SK-N-SH treated with all-trans-retinoic acid at 6 μM for 48 hours (cell line): ENCODE data around the gene HIVEP2.

Experiments used
- ATAC-seq: fragments of 200-7000 bp; cut with Tn5 transposase; 3 replicates; pipeline ENCODE4 v1.9.1; 2020; ENCODE audit warnings: mild to moderate bottlenecking, moderate library complexity
- ARNTL ChIP-seq: fragments of 450-650 bp; formaldehyde crosslinking; IDR thresholded peaks from 2 replicates; pipeline ENCODE4 v1.5.0; 2020; ENCODE audit warnings: low read depth, mild to moderate bottlenecking, moderate library complexity, borderline replicate concordance
- BACH2 ChIP-seq: fragments of 250-450 bp; sonication (Bioruptor Pico); IDR thresholded peaks from 2 replicates; pipeline ENCODE4 v1.9.0; 2021; ENCODE audit warnings: mild to moderate bottlenecking, borderline replicate concordance
- CSDC2 ChIP-seq: fragments of 250-450 bp; sonication (Bioruptor Pico); IDR thresholded peaks from 2 replicates; pipeline ENCODE4 v1.5.0; 2020; ENCODE audit warnings: mild to moderate bottlenecking, moderate library complexity
- CSRNP3 ChIP-seq: fragments of 250-450 bp; sonication (Bioruptor Pico); IDR thresholded peaks from 2 replicates; pipeline ENCODE4 v1.5.1; 2021; ENCODE audit warnings: mild to moderate bottlenecking, moderate library complexity
- ESRRG ChIP-seq: fragments of 250-450 bp; sonication (Bioruptor Pico); IDR thresholded peaks from 2 replicates; pipeline ENCODE4 v1.6.1; 2021; ENCODE audit warnings: mild to moderate bottlenecking
- GLIS3 ChIP-seq: fragments of 250-450 bp; sonication (Bioruptor Pico); IDR thresholded peaks from 2 replicates; pipeline ENCODE4 v1.5.0; 2020; ENCODE audit warnings: mild to moderate bottlenecking, moderate library complexity
- ISL1 ChIP-seq: fragments of 250-450 bp; sonication (Bioruptor Pico); IDR thresholded peaks from 2 replicates; pipeline ENCODE4 v2.1.2; 2022; ENCODE audit warnings: mild to moderate bottlenecking, moderate library complexity
- OSR1 ChIP-seq: fragments of 250-450 bp; sonication (Bioruptor Pico); IDR thresholded peaks from 2 replicates; pipeline ENCODE4 v1.8.0; 2022; ENCODE audit warnings: moderate library complexity, mild to moderate bottlenecking, inconsistent platforms
- PATZ1 ChIP-seq: fragments of 250-450 bp; sonication (Bioruptor Pico); IDR thresholded peaks from 2 replicates; pipeline ENCODE4 v1.8.0; 2020; ENCODE audit warnings: mild to moderate bottlenecking, moderate library complexity, borderline replicate concordance
- POU6F1 ChIP-seq: fragments of 250-450 bp; sonication (Bioruptor Pico); IDR thresholded peaks from 2 replicates; pipeline ENCODE4 v1.8.0; 2021; ENCODE audit warnings: low read depth, mild to moderate bottlenecking, moderate library complexity, borderline replicate concordance
- PPARA ChIP-seq: fragments of 250-450 bp; sonication (Bioruptor Pico); IDR thresholded peaks from 2 replicates; pipeline ENCODE4 v1.5.0; 2020; ENCODE audit warnings: mild to moderate bottlenecking, borderline replicate concordance
- RARB ChIP-seq: fragments of 250-450 bp; sonication (Bioruptor Pico); IDR thresholded peaks from 2 replicates; pipeline ENCODE4 v1.8.0; 2021; ENCODE audit warnings: mild to moderate bottlenecking, moderate library complexity
- SNAI2 ChIP-seq: fragments of 250-450 bp; sonication (Bioruptor Pico); IDR thresholded peaks from 2 replicates; pipeline ENCODE4 v1.5.0; 2020; ENCODE audit warnings: mild to moderate bottlenecking, moderate library complexity
- TCF4 ChIP-seq: fragments of 250-450 bp; sonication (Bioruptor Pico); IDR thresholded peaks from 2 replicates; pipeline ENCODE4 v1.8.0; 2021; ENCODE audit warnings: mild to moderate bottlenecking, moderate library complexity, borderline replicate concordance
- TOX ChIP-seq: fragments of 250-450 bp; sonication (Bioruptor Pico); IDR thresholded peaks from 2 replicates; pipeline ENCODE4 v1.8.0; 2021; ENCODE audit warnings: mild to moderate bottlenecking, moderate library complexity, borderline replicate concordance
- ZC3H10 ChIP-seq: fragments of 250-450 bp; sonication (Bioruptor Pico); IDR thresholded peaks from 2 replicates; pipeline ENCODE4 v1.5.1; 2021; ENCODE audit warnings: mild to moderate bottlenecking, moderate library complexity
- ZFP30 ChIP-seq: fragments of 450-650 bp; formaldehyde crosslinking; IDR thresholded peaks from 2 replicates; pipeline ENCODE4 v1.5.0; 2022; ENCODE audit warnings: mild to moderate bottlenecking, moderate library complexity
- ZNF565 ChIP-seq: fragments of 450-650 bp; formaldehyde crosslinking; conservative IDR thresholded peaks from 2 replicates; pipeline ENCODE4 v1.5.0; 2020; ENCODE audit warnings: low read depth, mild to moderate bottlenecking, moderate library complexity
- ZNF70 ChIP-seq: fragments of 450-650 bp; formaldehyde crosslinking; IDR thresholded peaks from 2 replicates; pipeline ENCODE4 v1.5.0; 2020; ENCODE audit warnings: mild to moderate bottlenecking, moderate library complexity
- ZNF8 ChIP-seq: fragments of 450-650 bp; formaldehyde crosslinking; IDR thresholded peaks from 2 replicates; pipeline ENCODE4 v1.5.0; 2020; ENCODE audit warnings: mild to moderate bottlenecking, moderate library complexity
- TF ChIP-seq, protein P1 (sequence below): fragments of 250-450 bp; sonication (Bioruptor Pico); IDR thresholded peaks from 2 replicates; pipeline ENCODE4 v1.5.1; 2020; ENCODE audit warnings: low read depth, mild to moderate bottlenecking, moderate library complexity
- TF ChIP-seq, protein P2 (sequence below): fragments of 250-450 bp; sonication (Bioruptor Pico); IDR thresholded peaks from 2 replicates; pipeline ENCODE4 v1.5.0; 2020; ENCODE audit warnings: mild to moderate bottlenecking, moderate library complexity

Gene HIVEP2

GRCh38 chr6:142857796-142858555, 87.0 kb downstream of the HIVEP2 start:
- no peak for ATAC-seq
- TF ChIP-seq OSR1 (CRISPR knock-in tag): no peak
- no peak for TF ChIP-seq CSRNP3 (CRISPR knock-in tag)
- no peak for TF ChIP-seq ZC3H10 (CRISPR knock-in tag)
- no peak for TF ChIP-seq ZFP30 (CRISPR knock-in tag)
- TF ChIP-seq, protein P1, sequence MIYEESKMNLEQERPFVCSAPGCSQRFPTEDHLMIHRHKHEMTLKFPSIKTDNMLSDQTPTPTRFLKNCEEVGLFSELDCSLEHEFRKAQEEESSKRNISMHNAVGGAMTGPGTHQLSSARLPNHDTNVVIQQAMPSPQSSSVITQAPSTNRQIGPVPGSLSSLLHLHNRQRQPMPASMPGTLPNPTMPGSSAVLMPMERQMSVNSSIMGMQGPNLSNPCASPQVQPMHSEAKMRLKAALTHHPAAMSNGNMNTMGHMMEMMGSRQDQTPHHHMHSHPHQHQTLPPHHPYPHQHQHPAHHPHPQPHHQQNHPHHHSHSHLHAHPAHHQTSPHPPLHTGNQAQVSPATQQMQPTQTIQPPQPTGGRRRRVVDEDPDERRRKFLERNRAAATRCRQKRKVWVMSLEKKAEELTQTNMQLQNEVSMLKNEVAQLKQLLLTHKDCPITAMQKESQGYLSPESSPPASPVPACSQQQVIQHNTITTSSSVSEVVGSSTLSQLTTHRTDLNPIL (CRISPR knock-in tag): no peak
- TF ChIP-seq ZNF70 (CRISPR knock-in tag): no peak
- TF ChIP-seq ZNF8 (CRISPR knock-in tag): no peak
- TF ChIP-seq TCF4 (CRISPR knock-in tag): no peak
- TF ChIP-seq GLIS3 (CRISPR knock-in tag): no peak
- TF ChIP-seq TOX (CRISPR knock-in tag): no peak
- TF ChIP-seq ISL1: no peak
- no peak for TF ChIP-seq RARB (CRISPR knock-in tag)
- TF ChIP-seq, all 23 proteins: peak for 0

- TF ChIP-seq POU6F1 (CRISPR knock-in tag): no peak
- TF ChIP-seq, protein P2, sequence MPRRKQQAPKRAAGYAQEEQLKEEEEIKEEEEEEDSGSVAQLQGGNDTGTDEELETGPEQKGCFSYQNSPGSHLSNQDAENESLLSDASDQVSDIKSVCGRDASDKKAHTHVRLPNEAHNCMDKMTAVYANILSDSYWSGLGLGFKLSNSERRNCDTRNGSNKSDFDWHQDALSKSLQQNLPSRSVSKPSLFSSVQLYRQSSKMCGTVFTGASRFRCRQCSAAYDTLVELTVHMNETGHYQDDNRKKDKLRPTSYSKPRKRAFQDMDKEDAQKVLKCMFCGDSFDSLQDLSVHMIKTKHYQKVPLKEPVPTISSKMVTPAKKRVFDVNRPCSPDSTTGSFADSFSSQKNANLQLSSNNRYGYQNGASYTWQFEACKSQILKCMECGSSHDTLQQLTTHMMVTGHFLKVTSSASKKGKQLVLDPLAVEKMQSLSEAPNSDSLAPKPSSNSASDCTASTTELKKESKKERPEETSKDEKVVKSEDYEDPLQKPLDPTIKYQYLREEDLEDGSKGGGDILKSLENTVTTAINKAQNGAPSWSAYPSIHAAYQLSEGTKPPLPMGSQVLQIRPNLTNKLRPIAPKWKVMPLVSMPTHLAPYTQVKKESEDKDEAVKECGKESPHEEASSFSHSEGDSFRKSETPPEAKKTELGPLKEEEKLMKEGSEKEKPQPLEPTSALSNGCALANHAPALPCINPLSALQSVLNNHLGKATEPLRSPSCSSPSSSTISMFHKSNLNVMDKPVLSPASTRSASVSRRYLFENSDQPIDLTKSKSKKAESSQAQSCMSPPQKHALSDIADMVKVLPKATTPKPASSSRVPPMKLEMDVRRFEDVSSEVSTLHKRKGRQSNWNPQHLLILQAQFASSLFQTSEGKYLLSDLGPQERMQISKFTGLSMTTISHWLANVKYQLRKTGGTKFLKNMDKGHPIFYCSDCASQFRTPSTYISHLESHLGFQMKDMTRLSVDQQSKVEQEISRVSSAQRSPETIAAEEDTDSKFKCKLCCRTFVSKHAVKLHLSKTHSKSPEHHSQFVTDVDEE (CRISPR knock-in tag): no peak
- no peak for TF ChIP-seq ESRRG
- no peak for TF ChIP-seq ZNF565
- TF ChIP-seq ARNTL: no peak
- TF ChIP-seq ZC3H10 (CRISPR knock-in tag): no peak
- ATAC-seq: no peak
Observed at GRCh38 chr6:142857233-142857761, 87.7 kb downstream of the HIVEP2 start.

- TF ChIP-seq ARNTL (no peak), GLIS3 (CRISPR knock-in tag) (no peak), PPARA (CRISPR knock-in tag) (no peak), POU6F1 (CRISPR knock-in tag) (no peak), PATZ1 (CRISPR knock-in tag) (no peak), SNAI2 (CRISPR knock-in tag) (no peak), BACH2 (CRISPR knock-in tag) (no peak), ZNF8 (CRISPR knock-in tag) (no peak), CSDC2 (CRISPR knock-in tag) (no peak), ZNF565 (no peak), TCF4 (CRISPR knock-in tag) (no peak), RARB (CRISPR knock-in tag) (no peak), ZC3H10 (CRISPR knock-in tag) (no peak), ZNF70 (CRISPR knock-in tag) (no peak), ZFP30 (CRISPR knock-in tag) (no peak)
- TF ChIP-seq, protein P2 (CRISPR knock-in tag): no peak
- no peak for ATAC-seq
Observed at GRCh38 chr6:142856624-142857232, 88.2 kb downstream of the HIVEP2 start.
